Right lobe of liver (tissue), 4 donors: ENCODE results near the gene DHRSX.

Experiments used
- CTCF ChIP-seq, 4 donors: fragments of 200-600 bp in 3 of 4; fragments of 450-650 bp in 1 of 4; IDR thresholded peaks; one replicate each; pipeline versions ENCODE4 v1.5.1 to v1.8.0; 2016 to 2022; ENCODE audit warnings: antibody characterized with exemption in 4 of 4, mild to moderate bottlenecking in 2 of 4
- POLR2A ChIP-seq: fragments of 450-650 bp; IDR thresholded peaks from one replicate; pipeline ENCODE4 v1.6.1; 2017; ENCODE audit warnings: antibody characterized with exemption, mild to moderate bottlenecking
- donor health status: DM: no; HTN: no; CAD: no.
- donor health status: DM: no; HTN: no; CAD: no.
- donor health status: DM: no; HTN: yes; CAD: no.

- TF ChIP-seq CTCF (IDR thresholded peaks at IDR 0.05), result no peak
- no peak for TF ChIP-seq POLR2A
Measured at GRCh38 chrX:2267890-2268289, 232.9 kb downstream of the DHRSX start.
